Stimulated activated CD8-positive, alpha-beta memory T cell treated with anti-CD3 and anti-CD28 coated beads, Interleukin-7, amount 100 ng/mL, for 4 hours (primary cell): ENCODE data around the gene CHD3.

Source experiments
- DNase-seq, 2 donors: peaks; one replicate each; pipeline ENCODE4 v3.0.0-alpha.2; 2020; ENCODE audit warnings: low read depth in 2 of 2

The CHD3 gene

DNA sequence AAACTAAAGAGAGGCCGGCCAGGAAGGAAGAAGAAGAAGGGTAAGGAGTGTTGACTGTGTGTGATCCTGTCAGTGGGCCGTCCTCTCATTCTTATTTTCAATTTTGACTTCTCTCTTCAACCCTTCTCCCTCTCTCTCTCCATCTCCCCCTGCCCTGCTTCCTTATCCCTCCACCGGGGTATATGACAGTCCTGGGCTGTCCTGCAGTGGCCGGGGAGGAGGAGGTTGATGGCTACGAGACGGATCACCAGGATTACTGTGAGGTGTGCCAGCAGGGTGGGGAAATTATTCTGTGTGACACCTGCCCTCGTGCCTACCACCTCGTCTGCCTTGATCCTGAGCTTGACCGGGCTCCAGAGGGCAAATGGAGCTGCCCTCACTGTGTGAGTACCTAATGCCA, 5.6 kb downstream of the CHD3 start:
- DNase-seq: no peak

DNA sequence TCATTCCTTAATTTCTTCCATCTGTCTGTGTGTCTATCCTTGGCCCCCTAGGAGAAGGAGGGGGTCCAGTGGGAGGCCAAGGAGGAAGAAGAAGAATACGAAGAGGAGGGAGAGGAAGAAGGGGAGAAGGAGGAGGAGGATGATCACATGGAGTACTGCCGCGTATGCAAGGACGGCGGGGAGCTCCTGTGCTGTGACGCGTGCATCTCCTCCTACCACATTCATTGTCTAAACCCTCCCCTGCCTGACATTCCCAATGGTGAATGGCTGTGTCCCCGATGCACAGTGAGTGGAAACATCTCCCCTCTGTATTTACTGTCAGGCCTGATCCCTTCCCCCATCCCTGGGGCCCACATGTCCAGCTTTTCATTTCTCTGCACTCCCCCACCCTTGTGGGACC, 6.3 kb downstream of the CHD3 start:
- no peak for DNase-seq

DNA sequence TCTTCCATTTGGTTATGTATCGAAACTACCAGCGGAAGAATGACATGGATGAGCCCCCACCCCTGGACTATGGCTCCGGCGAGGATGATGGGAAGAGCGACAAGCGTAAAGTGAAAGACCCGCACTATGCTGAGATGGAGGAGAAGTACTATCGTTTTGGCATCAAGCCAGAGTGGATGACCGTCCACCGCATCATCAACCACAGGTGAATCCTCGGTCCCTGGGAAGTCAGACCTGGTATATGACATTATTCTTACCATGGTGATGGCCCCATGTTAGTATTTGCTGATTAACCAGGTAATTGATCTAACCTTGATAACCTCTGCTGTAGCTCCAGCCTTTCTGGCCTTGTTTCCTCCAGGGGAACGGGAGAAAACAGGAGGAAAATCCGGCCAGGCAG, 8.5 kb downstream of the CHD3 start:
- DNase-seq: no peak

DNA sequence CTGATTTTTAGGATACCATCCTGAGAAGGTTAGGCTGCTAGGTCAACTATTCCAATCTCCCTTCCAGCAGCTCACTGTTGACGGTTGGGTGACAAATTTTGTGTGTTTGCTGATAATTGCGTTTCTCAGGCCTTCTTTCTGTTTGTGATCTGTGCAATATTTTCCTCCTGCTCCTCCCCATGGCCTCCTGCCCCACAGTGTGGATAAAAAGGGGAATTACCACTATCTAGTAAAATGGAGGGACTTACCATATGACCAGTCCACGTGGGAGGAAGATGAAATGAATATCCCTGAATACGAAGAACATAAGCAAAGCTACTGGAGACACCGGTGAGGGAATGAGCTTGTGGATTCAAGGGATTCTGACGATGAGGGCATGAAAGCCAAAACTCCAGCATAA, 9.2 kb downstream of the CHD3 start:
- DNase-seq: no peak

DNA sequence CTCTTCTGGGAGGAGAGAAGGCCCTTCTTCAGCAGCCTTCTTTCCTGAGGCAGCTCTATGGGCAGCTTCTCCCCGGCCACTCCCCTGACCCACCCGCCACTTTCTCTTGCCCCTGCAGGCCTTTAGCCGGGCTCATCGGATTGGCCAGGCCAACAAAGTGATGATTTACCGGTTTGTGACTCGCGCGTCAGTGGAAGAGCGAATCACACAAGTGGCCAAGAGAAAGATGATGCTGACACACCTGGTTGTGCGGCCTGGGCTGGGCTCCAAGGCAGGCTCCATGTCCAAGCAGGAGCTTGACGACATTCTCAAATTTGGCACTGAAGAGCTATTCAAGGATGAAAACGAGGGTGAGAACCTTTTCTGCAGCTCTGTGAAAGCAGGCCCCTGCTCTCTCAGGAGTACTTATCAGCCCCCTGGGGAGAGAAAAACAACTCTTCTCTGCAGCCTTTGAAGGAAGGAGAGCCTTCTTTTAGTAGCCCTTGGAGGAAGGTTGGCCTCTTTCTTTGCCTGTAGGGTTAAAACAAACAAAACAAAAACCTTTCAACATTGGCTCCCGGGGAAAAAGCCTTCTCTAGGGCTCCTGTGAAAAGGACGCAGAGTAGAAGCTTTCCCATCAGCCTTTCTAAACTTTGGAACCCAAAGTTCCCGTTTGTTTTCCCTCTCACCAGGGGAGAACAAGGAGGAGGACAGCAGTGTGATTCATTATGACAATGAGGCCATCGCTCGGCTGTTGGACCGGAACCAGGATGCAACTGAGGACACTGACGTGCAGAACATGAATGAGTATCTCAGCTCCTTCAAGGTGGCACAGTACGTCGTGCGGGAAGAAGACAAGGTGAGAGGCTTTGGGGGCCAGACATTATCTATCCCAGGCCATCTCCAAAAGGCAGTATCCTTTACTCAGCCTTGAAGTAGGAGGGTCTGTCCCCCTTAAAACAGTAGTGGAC, 14.8 kb downstream of the CHD3 start:
- no peak for DNase-seq

DNA sequence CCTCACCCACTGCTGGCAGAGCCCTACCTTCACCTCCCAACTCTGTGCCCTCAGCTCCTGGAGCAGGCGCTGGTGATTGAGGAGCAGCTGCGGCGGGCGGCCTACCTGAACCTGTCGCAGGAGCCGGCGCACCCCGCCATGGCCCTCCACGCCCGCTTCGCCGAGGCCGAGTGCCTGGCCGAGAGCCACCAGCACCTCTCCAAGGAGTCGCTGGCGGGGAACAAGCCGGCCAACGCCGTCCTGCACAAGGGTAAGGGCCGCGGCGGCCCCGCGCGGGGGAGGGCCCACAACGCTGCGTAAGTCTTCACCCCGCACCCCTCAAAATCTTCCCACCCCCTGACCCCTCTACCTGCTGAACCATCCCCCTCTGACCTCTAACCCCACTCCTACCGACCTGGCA, 20.5 kb downstream of the CHD3 start:
- no peak for DNase-seq

DNA sequence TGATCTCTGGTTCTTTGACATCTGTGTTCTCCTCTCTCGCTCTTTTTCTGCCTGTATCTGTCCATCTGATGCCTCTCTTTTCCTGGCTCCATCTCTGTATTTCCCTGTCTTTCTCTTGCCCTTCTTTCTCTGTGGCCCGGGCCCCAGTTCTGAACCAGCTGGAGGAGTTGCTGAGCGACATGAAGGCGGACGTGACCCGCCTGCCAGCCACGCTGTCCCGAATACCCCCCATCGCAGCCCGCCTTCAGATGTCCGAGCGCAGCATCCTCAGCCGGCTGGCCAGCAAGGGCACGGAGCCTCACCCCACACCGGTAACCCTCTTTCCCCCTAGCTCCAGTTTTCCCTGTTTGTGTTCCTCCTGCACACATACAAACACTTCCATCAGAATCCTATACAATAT, 21.7 kb downstream of the CHD3 start:
- DNase-seq: no peak

DNA sequence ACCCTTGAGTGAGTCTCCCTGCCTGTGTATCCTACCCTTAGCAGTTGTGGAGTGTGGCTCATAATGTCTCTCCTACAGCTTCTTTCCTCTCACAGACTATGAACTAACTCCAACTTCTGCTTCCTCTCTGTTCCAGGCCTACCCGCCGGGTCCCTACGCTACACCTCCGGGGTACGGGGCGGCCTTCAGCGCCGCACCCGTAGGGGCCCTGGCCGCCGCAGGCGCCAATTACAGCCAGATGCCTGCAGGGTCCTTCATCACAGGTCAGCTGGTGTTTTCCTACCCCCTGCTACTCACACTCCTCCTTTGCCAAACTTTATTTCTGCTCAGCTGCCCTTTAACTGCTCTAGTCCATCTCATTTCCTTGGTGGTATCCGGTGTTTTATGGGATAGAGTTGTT, 22.1 kb downstream of the CHD3 start:
- no peak for DNase-seq

DNA sequence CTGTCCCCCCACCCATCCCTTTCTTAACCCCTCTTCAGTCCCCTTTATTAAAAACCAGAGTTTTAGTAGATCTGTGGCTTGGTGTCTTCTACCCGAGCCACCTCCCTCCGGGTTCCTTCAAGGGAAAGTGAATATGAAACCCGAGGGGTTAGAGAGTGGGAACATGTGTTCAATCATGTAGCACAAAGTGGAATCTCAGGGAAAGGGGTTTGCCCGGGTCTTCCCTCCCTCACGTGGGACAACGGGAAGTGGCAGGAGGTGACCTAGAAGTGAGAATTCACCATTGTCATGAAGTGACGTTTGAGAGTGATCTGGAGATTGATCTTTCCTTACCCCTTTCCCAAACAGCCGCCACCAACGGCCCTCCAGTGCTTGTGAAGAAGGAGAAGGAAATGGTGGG, 22.5 kb downstream of the CHD3 start:
- no peak for DNase-seq

DNA sequence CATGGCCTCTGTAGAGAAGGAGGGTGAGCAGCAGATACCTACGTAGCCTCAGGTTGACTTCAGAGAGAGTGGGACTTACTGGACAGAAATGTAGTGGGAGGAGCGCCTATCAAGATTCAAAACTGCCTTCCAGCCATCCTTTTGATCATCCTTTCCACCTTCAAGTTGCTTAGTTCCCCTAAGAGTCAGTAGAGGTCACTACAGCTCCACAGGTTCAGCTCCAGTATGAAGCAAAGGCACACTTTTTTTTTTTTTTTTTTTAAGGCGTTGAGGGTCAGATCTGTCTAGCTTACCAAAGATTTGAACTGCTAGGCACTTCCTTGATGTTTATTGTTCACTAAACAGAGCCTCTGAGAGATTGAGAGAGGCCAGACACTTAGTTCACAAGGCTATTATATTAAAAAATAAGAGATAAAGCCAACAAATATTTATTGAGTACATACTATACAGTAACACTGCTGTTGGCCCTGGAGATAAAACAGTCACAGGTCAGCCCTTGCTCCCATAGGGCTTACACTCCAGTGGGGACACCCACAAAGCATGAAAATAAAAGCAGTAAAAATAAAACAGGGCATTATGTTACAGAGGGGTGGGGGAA, 24.4 kb downstream of the CHD3 start:
- DNase-seq: peak in 1 of 2 donors; percentile 30

DNA sequence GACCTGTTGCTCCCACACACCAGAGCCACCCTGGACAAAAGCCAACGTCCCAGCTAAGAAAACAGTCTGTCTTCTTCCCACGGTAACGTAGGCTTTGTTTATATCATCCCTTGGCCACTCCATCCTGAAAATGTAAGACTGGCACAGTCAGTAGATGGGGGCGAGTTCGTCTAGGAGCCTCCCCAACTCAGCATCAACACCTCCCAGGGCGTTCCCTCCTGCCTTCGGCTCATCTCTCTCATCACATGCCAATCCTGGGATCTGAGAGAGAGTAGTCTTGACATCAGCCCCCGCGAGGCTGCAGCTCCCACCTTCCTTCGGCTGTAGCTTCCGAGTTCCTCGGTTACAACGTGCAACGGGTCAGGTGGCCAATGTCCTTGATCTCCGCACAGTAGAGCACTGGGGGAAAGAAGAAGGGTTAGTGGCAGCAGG, 26.6 kb downstream of the CHD3 start:
- DNase-seq: no peak

DNA sequence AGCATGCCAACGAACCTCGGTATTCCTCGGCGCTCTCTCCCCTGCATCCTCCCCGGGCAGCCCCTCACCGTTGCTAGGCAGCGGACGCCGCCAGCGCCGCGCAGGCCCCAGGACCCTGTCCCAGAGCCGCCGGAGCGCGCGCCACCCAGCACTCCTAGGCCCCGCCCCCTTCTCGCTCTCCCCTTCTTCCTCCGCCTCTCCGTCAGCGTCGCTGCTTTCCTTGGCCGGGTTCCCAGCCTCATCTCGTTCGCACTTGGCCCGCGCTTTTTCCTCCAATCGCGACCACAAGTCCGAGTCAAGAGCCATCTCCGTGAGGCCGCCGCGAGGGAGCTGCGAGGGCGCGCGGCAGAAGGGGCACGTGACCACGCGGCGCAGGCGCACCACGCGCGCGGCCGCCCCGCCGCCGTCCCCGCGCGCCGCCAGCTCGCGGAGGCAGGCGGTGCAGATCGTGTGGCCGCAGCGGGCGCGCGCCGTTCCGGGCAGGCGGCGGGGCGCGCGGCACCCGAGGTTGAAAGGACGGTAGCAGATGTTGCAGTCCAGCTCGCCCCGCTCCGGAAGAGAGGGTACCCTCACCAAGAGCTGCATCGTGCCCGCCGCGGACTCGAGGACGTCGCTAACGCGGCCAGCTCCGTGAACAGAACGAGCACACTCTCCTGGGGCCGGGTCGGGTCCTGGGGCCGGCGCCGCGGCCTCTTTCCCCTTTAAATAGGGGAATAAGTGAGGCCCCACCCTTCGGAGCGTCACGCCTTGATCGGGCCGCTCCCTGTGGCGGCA, 27.2 kb downstream of the CHD3 start, which contains the start of gene RNF227:
TSS of gene RNF227 (minus strand) at position 679 of the 774 bp plus-strand sequence. CDS start at position 585, 94 bp downstream.
- DNase-seq: peak; percentile 62 to 78

DNA sequence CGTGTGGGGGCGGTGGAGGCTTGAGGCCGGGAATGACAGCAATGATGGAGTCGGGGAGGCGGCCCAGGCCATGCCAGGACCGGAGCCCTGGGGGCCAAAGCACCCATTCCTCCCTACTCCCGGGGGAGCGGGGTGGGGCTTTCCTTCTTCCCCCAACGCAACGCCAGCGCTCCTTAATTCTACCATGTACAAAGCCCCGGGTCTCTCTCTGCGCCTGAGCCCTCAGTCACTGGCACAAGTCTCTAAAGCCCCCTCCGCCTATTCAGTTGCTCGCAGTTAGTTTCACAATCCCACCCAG, 27.7 kb downstream of the CHD3 start:
- no peak for DNase-seq

DNA sequence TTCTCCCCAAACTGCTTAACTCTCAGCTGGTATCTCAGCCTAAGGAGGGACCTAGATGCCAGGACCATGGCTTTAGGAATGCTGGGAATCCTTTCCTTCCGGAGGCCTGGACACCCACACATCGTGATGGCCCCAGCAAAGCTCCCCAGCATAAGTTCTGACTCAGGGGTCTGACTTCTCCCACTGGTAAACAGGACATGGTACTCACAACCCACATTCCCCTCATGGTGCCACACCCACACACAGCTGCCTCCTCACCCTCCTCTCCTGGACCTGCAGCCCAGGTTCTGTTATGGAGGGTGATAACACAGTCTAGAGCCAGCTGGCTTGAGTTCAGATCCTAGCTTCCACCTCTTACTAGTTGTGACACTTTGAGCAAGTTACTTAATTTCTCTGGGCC, 28.2 kb downstream of the CHD3 start:
- DNase-seq: no peak

DNA sequence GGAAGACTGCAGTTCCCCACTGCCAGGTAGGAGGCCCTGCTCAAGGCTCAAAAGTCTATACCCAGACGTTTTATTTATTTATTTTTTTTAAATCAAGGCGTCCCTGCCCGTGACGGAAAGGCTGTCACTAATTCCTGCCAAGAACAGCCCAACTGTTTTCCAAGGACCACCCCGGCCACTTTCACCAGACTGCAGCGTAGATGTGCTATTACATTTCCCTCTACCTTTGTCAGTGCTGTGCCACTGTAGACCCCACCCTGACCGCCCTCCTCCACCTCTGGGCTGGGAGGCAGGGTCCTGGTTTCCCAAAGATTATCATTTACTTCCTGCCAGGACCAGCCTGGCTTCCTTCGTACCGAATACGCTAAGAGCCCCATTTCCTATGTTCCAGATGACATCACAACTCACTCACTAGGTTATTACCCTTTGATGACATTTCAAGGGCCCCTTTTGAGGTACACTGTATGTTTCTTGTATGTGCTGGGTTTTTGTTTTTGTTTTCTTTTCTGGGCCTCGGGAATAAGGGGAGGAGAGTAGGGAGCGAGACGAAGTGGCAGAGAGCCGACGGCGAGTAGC, 33.8 kb downstream of the CHD3 start:
- no peak for DNase-seq

DNA sequence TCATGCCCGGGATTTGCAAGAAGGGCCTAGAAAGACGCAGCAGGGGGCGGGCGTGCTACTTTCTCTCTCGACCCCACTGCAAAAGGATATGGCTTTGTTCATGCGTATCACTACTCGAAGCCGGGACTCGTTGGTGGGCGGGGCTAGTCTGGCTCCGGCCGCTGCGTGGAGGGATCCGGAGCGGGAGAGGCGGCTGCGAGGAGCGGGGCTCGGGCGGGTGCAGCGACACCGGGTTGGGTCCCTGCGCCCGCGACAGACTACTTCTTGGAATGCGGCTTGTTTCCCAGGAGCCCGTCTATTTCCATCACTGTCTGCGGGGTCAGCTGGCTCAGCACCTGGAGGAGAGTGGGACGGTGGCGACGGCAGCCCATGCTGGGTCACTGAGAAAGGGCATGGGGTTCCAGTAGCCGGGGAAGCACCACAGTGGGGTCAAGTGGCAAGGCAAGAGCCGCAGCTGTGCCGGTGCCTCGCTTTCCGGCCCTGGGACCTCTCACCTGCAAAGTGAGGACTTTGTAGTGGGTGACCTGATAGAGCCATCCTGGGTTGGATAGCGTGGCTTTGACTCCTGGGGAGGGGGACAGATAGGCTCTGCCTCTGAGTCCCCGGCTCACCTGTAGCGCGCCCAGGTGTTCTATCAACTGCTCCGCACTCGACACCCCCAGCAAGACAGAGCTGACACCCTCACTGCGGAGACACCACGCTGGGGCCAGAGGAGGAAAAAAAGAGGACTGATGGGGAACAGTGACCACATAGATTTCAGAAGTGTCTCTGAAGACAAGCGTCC, 34.4 kb downstream of the CHD3 start:
- DNase-seq: peak; percentile 73 to 78

DNA sequence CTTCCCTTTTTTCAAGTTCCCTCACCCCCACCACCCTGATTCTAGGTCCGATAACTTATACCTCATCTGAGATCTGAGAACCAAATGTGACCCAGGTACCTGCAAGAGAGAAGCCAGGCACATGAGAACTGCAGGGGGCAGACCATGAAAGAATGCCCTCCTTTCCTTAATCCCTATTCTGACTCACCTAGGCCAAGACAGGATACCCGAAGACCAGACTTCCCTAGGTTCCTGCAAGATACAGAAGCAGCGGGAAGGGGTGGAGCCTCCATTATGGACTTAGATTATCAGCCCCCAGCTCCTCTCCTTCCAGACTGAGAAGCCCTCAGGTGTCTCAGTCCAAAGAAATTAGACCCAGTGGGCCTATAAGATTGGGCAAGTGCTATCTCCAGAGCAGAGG, 39.0 kb downstream of the CHD3 start:
- DNase-seq: no peak

DNA sequence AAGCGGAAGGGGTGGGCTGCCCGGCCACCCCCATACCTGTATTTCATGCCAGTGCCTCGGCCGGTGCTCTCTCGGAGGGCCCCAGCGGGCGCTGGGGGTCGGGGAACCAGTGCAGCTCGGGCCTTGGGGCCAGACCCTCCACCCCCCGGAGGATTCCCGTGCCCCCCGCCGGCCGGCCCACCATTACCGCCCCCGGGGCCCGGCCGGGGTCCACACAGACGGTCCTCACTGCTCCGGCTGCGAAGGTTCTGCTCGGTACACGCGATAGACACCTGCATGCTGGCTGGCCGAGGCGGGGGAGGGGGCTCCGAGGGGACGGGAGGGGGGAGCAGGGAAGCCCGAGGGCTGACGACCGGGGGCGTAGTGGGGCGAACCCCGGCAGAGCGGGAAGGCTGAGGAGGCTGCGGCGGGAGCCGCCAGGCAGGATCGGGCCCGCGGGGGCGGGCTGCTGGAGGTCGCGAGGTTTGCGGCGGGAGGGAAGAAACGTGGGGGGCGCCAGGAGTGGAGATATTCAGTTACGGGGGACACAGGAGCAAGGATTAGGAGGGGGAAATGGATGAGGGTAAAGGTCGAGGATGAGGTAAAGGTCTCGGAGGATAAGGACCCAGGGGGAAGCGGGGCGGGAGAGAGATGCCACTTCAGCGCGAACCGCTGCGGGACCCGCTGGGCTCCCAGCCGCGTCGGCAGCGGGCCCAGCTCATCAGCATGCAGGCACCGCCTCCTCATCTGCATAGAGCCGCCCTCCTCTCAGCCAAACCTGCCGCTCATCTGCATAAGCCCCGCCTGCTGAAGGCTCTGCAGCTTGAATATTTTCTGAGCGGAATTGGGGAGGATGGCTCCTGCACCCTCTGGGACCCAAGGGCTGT, 40.8 kb downstream of the CHD3 start, which contains the start of gene KCNAB3:
TSS of gene KCNAB3 (minus strand) at position 699 of the 866 bp plus-strand sequence. CDS start at position 278, 421 bp downstream.
- no peak for DNase-seq

DNA sequence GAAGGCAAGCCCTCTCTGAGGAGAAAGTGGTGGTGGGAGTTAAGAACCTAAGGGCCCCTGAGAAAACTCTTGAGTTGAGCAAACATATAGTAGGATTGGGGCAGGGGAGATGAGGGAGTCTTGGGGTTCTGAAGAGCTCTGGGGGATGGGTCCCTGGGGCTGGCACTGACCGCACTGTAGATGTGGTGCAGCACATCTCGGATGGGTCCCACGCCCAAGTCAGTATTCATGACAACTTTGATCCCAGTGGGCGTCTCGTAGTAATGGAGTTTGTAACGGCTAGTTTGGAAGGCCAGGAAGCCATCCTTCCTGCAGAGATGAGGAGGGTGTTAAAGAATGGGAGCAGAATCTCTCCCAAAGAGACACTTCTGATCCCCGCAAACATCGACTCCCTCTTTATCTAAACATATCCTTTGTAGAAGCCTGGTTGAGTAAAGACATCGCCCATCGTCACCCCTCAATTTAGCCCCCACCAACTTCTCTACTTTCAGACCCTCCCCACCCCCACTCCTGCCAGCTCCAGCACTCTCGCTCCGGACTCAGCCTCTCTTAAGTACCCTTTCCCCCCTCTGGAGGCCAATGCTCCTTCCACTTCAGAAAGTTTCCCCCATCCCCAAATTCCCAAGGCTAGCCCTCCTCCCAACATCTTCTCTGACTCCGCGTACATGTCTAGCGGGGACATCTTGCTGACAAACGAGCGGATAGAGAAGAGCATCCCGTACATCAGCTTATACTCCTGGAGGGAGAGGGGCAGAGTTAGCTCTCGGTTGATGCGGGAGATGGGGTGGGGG, 42.4 kb downstream of the CHD3 start:
- no peak for DNase-seq
